ENCODE data around the gene PPM1E.

DNA sequence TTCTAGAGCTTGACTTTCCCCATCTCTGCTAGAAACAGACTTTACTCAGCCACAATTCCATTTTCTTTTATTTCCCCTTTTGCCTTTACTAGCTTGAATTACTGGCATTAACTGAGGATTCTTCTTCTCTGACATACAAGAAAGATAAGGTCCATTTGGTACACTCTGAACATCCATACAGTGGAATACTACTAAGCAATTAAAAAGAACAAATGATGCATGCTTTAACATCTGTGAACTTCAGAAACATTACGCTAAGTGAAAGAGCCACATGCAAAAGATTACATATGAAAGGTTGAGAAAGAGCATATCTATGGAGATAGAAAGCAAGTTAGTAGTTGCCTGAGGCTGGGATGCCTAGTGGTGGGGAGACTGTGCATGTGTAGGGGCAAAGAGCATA is 130.9 kb downstream of the PPM1E start:
- TF ChIP-seq CTCF (IDR thresholded peaks at IDR 0.05) = no peak
- TF ChIP-seq EP300 (IDR thresholded peaks at IDR 0.05) = no peak
- TF ChIP-seq POLR2A (IDR thresholded peaks at IDR 0.05; ENCODE audit: low read depth) = no peak
- no peak for TF ChIP-seq POLR2AphosphoS5 (IDR thresholded peaks at IDR 0.05)

Data from esophagus muscularis mucosa (tissue), 4 donors.